ENCODE data around the gene TLCD5.

Gene TLCD5

GRCh38 chr11:120324932-120325810, at the start of gene TLCD5:
Gene TLCD5 (plus strand): TSS chr11:120325299. CDS start chr11:120327442, 2,143 bp downstream.
- TF ChIP-seq FOXM1 (IDR thresholded peaks at IDR 0.05; ENCODE audit: borderline replicate concordance, low read depth) (no peak), EP300 (IDR thresholded peaks at IDR 0.05; ENCODE audit: borderline replicate concordance) (no peak), TCF12 (IDR thresholded peaks at IDR 0.05; ENCODE audit: low read depth) (peak; percentile 15; the same call in 1 of the 2 replicates), MAX (IDR thresholded peaks at IDR 0.05) (no peak; the same call in 1 of the 2 replicates), CEBPB (IDR thresholded peaks at IDR 0.05) (no peak), NFIC (IDR thresholded peaks at IDR 0.05) (no peak), YY1 (IDR thresholded peaks at IDR 0.05; ENCODE audit: low read depth) (no peak), USF1 (IDR thresholded peaks at IDR 0.05) (no peak), TEAD4 (IDR thresholded peaks at IDR 0.05) (no peak), EGR1 (IDR thresholded peaks at IDR 0.05) (no peak), ZBTB7A (IDR thresholded peaks at IDR 0.05; ENCODE audit: low read depth) (peak; percentile 80), RAD21 (IDR thresholded peaks at IDR 0.05; ENCODE audit: low read depth) (no peak), TAF1 (IDR thresholded peaks at IDR 0.05; ENCODE audit: low read depth) (no peak)

GRCh38 chr11:120279502-120279901, 45.6 kb upstream of the TLCD5 start:
- TF ChIP-seq USF1 (IDR thresholded peaks at IDR 0.05) (no peak), CEBPB (IDR thresholded peaks at IDR 0.05) (no peak), MAX (IDR thresholded peaks at IDR 0.05) (no peak)

GRCh38 chr11:120280600-120281051, 44.5 kb upstream of the TLCD5 start:
- TF ChIP-seq EGR1 (IDR thresholded peaks at IDR 0.05): no peak
- no peak for TF ChIP-seq MAX (IDR thresholded peaks at IDR 0.05)
- no peak for TF ChIP-seq TEAD4 (IDR thresholded peaks at IDR 0.05)
- no peak for TF ChIP-seq CREB1 (IDR thresholded peaks at IDR 0.05; ENCODE audit: low read depth)
- no peak for TF ChIP-seq RAD21 (IDR thresholded peaks at IDR 0.05; ENCODE audit: low read depth)
- TF ChIP-seq ZBTB7A (IDR thresholded peaks at IDR 0.05; ENCODE audit: low read depth): no peak
- TF ChIP-seq EP300 (IDR thresholded peaks at IDR 0.05; ENCODE audit: borderline replicate concordance): no peak
- no peak for TF ChIP-seq CEBPB (IDR thresholded peaks at IDR 0.05)

GRCh38 chr11:120281143-120281795, 43.8 kb upstream of the TLCD5 start:
- no peak for TF ChIP-seq USF1 (IDR thresholded peaks at IDR 0.05)
- TF ChIP-seq RAD21 (IDR thresholded peaks at IDR 0.05; ENCODE audit: low read depth): no peak
- no peak for TF ChIP-seq CREB1 (IDR thresholded peaks at IDR 0.05; ENCODE audit: low read depth)
- no peak for TF ChIP-seq FOXM1 (IDR thresholded peaks at IDR 0.05; ENCODE audit: borderline replicate concordance, low read depth)
- no peak for TF ChIP-seq CEBPB (IDR thresholded peaks at IDR 0.05)
- TF ChIP-seq YY1 (IDR thresholded peaks at IDR 0.05; ENCODE audit: low read depth): no peak
- no peak for TF ChIP-seq TEAD4 (IDR thresholded peaks at IDR 0.05)
- no peak for TF ChIP-seq REST (IDR thresholded peaks at IDR 0.05; ENCODE audit: low read depth)
- TF ChIP-seq ZBTB7A (IDR thresholded peaks at IDR 0.05; ENCODE audit: low read depth): no peak
- TF ChIP-seq TCF12 (IDR thresholded peaks at IDR 0.05; ENCODE audit: low read depth): no peak
- TF ChIP-seq TAF1 (IDR thresholded peaks at IDR 0.05; ENCODE audit: low read depth): no peak
- TF ChIP-seq EGR1 (IDR thresholded peaks at IDR 0.05): no peak
- TF ChIP-seq NFIC (IDR thresholded peaks at IDR 0.05): no peak
- no peak for TF ChIP-seq EP300 (IDR thresholded peaks at IDR 0.05; ENCODE audit: borderline replicate concordance)
- TF ChIP-seq MAX (IDR thresholded peaks at IDR 0.05): no peak

- TF ChIP-seq MAX (IDR thresholded peaks at IDR 0.05) (no peak), USF1 (IDR thresholded peaks at IDR 0.05) (peak; percentile 55; the same call in 1 of the 2 replicates)
Measured at GRCh38 chr11:120283124-120283523, 42.0 kb upstream of the TLCD5 start.

Measured in Ishikawa (cell line).